GM12878 (cell line): Measurements from ENCODE around the gene NT5M. TPM values are rescaled to one million over a fixed set of nuclear protein-coding genes. Genes with fewer than 3 reads are reported as not detected.

Source experiments
- CREM ChIP-seq: IDR thresholded peaks from 2 replicates; pipeline ENCODE4 v1.6.1; 2014; ENCODE audit warnings: antibody characterized with exemption, low read depth
- E2F4 ChIP-seq: IDR thresholded peaks from 2 replicates; pipeline ENCODE4 v1.6.1; 2012; ENCODE audit warnings: low read depth, low read length, improper control_type of control experiment
- E4F1 ChIP-seq: fragments of 450-650 bp; IDR thresholded peaks from 2 replicates; pipeline ENCODE4 v1.6.1; 2018; ENCODE audit warnings: borderline replicate concordance, mild to moderate bottlenecking; ENCODE audit not compliant: partially characterized antibody
- FOXK2 ChIP-seq: fragments of 450-650 bp; IDR thresholded peaks from 2 replicates; pipeline ENCODE4 v1.6.1; 2017; ENCODE audit warnings: mild to moderate bottlenecking, moderate library complexity
- FOXM1 ChIP-seq: IDR thresholded peaks from 2 replicates; pipeline ENCODE4 v1.6.1; 2012; ENCODE audit warnings: low read depth, mild to moderate bottlenecking, inconsistent platforms, low read length, moderate library complexity
- IRF5 ChIP-seq: fragments of 450-650 bp; IDR thresholded peaks from 2 replicates; pipeline ENCODE4 v1.6.1; 2017; ENCODE audit warnings: borderline replicate concordance
- KAT2A ChIP-seq: conservative IDR thresholded peaks from 2 replicates; pipeline ENCODE4 v1.6.1; 2011; ENCODE audit warnings: low read depth, low read length; ENCODE audit not compliant: control insufficient read depth
- MYB ChIP-seq: fragments of 150-350 bp; IDR thresholded peaks from 2 replicates; pipeline ENCODE4 v1.6.1; 2014; ENCODE audit warnings: mild to moderate bottlenecking, low read depth, low read length, borderline replicate concordance
- NRF1 ChIP-seq: conservative IDR thresholded peaks from 2 replicates; pipeline ENCODE4 v1.6.1; 2011; ENCODE audit warnings: mild to moderate bottlenecking, low read depth, low read length, improper control_type of control experiment
- SREBF1 ChIP-seq: IDR thresholded peaks from 2 replicates; pipeline ENCODE4 v1.6.1; 2012; ENCODE audit warnings: mild to moderate bottlenecking, low read length
- YY1 ChIP-seq: IDR thresholded peaks from 2 replicates; pipeline ENCODE4 v1.6.1; 2011; ENCODE audit warnings: low read depth, mild to moderate bottlenecking, low read length
- ZNF592 ChIP-seq: fragments of 450-650 bp; IDR thresholded peaks from 2 replicates; pipeline ENCODE4 v1.6.1; 2017; ENCODE audit warnings: mild to moderate bottlenecking, moderate library complexity
- polyA plus RNA-seq, 11 experiments: library from polyadenylated mRNA; depleted of rRNA in 4 of 11; unstranded in 6 of 11; stranded (reverse) in 5 of 11; fragments of >200 nt; fragmentation: Nextera tagmentation in 4 of 11; fragmentation: Illumina TruSeq in 1 of 11; extraction: Ambion mirVana in 4 of 11; extraction: Trizol in 1 of 11; gene quantifications; 1 replicate in 1 of 11; 2 replicates in 10 of 11; pipeline versions ENCODE4 v1.2.1 to v1.2.3, GENCODE V29; 2011 to 2016; ENCODE audit warnings: inconsistent platforms in 2 of 11, missing spikeins in 2 of 11, low read depth in 1 of 11
- total RNA-seq, 4 experiments: library from RNA; depleted of rRNA in 3 of 4; stranded (reverse); fragments of >200 nt in 3 of 4; fragmentation: Illumina TruSeq in 1 of 4; extraction: Trizol in 1 of 4; gene quantifications; 2 replicates each; pipeline versions ENCODE4 v1.2.1 to v1.2.3, GENCODE V29; 2013 to 2021

The NT5M gene
- total and polyA plus RNA-seq, 10 of the 15 experiments (the other 5 are each of a cell fraction or from before 2014, with no cell fraction given): 0.18 to 14.1 (median 2.9) TPM

- no peak for TF ChIP-seq E4F1
- TF ChIP-seq NRF1: no peak
- no peak for TF ChIP-seq IRF5
- TF ChIP-seq KAT2A: no peak
- TF ChIP-seq YY1: no peak
- no peak for TF ChIP-seq MYB
- TF ChIP-seq E2F4: no peak
- no peak for TF ChIP-seq FOXK2
- no peak for TF ChIP-seq CREM
- TF ChIP-seq ZNF592: no peak
- TF ChIP-seq SREBF1: no peak
- TF ChIP-seq FOXM1: no peak
Observed at GRCh38 chr17:17394494-17394893, 91.3 kb downstream of the NT5M start (continued).
